ENCODE data around the gene ZBTB9. TPM values are rescaled to one million over a fixed set of nuclear protein-coding genes. Genes with fewer than 3 reads are reported as not detected.
"Not testable (repeated sequence)": the region's sequence is repeated elsewhere in the genome, so short reads cannot be mapped to it uniquely, and the experiment has no call there.

ZBTB9 gene
- total RNA-seq, 1 experiment from 2014 or later = 7.4 TPM

DNA sequence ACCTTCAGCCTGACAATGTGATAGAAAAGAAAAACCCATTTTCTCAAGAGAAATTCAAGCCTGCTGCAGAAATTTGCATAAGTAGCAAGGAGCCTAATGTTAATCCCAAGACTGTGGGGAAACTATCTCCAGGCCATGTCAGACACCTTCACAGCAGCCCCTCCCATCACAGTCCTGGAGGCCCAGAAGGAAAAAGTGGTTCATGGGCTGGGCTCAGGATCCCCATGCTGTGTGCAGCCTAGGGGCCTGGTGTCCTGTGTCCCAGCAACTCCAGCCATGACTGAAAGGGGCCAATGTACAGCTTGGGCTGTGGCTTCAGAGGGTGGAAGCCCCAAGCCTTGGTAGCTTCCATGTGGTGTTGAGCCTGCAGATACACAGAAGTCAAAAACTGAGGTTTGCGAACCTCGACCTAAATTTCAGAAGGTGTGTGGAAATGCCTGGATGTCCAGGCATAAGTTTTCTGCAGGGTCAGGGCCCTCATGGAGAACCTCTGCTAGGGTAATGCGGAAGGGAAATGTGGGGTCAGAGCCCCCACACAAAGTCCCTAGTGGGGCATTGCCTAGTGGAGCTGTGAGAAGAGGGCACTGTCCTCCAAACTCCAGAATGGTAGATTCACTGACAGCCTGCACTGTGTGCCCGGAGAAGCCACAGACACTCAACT is 11.8 kb downstream of the ZBTB9 start:
- DNase-seq (ENCODE audit: low read depth) = no peak

DNA sequence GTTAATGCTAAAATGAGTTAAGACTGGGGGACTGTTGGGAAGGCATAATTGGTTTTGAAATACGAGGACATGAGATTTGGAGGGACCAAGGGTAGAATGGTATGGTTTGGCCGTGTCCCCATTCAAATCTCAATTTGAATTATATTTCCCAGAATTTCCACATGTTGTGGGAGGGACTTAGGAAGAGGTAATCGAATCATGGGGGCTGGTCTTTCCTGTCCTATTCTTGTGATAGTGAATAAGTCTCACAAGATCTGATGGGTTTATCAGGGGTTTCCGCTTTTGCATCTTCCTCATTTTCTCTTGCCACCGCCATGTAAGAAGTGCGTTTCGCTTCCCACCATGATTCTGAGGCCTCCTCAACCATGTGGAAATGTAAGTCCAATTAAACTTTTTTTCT is 12.7 kb downstream of the ZBTB9 start:
- DNase-seq (ENCODE audit: low read depth) = no peak

DNA sequence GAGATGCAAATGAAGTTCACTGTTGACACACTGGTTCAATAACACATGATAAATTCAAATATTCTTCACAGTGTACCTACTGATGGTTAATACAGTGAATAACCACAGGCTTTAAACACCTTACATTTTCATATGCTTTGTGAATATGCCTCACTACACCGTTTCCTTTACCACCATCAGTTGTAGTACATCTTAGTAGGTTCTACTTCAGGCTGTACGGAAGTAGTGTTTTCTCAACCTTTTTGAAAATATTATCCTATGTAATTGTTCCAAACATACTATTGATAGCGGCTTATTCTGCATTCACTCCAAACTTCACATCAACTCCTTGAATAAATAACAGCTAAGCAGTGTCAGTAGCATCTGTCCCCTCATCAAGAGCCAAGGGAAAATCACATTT is 15.3 kb downstream of the ZBTB9 start:
- DNase-seq (ENCODE audit: low read depth) = no peak

DNA sequence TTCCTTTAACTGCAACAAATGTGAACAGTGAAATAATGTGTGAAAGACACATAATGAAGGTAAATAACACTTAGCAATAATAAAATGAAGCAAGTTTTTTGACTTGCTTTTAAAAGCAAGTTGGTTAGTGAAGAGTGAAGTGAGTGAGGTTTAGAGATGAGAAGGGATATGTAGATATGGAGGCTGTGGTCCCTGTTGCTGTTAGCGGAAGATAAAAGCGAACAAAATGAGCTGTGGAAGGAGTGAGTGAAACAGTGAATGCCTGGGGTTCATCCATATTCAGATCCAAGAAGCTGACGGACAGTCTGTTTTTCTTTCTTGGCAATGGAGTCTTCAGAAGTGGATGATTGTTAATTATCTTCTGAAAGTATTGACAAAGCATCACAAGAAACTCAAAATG is 23.5 kb downstream of the ZBTB9 start:
- DNase-seq (ENCODE audit: low read depth) = no peak

DNA sequence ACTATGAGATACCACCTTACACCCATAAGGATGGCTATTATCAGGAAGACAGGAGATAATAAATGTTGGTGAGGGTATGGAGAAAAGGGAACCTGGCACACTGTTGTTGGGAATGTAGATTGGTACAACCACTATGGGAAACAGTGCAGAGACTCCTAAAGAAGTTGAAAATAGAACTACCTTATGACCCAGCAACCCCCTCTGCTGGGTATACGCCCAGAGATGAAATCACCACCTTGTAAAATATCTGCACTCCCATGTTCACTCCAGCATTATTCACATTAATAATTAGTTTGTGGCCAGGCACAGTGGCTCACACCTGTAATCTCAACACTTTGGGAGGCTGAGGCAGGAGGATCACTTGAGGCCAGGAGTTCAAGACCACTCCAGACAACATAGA is 26.8 kb downstream of the ZBTB9 start:
- DNase-seq (ENCODE audit: low read depth) = no peak

DNA sequence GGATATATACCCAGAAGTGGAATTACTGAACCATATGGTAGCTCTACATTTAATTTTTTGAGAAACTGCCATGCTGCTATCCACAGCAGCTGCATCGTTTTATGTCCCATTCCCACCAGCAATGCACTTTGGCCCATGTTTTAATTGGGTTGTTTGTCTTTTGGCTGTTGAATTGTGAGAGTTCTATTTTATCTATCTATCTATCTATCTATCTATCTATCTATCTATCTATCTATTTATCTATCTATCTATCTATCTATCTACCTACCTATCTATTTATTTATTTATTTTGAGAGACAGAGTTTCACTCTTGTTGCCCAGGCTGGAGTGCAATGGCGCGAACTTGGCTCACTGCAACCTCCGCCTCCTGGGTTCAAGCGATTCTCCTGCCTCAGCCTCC is 28.2 kb downstream of the ZBTB9 start:
- DNase-seq (ENCODE audit: low read depth) = not testable (repeated sequence)

DNA sequence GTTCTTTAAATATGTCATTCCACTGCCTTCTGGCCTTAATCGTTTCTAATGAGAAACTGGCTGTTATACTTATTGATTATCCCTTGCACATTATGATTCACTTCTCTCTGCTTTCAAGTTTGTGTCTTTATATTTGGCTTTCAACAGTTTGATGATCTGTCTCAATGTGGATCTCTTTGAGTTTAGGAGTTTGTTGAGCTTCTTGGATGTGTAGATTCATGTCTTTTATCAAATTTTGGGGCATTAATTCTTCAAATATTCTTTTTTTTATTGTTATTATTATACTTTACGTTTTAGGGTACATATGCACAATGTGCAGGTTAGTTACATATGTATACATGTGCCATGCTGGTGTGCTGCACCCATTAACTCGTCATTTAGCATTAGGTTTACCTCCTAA is 29.3 kb downstream of the ZBTB9 start:
- DNase-seq (ENCODE audit: low read depth) = no peak

DNA sequence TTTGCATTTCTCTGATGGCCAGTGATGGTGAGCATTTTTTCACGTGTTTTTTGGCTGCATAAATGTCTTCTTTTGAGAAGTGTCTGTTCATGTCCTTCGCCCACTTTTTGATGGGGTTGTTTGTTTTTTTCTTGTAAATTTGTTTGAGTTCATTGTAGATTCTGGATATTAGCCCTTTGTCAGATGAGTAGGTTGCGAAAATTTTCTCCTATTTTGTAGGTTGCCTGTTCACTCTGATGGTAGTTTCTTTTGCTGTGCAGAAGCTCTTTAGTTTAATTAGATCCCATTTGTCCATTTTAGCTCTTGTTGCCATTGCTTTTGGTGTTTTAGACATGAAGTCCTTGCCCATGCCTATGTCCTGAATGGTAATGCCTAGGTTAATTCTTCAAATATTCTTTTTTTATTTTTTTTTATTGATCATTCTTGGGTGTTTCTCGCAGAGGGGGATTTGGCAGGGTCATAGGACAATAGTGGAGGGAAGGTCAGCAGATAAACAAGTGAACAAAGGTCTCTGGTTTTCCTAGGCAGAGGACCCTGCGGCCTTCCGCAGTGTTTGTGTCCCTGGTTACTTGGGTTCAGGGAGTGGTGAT is 30.4 kb downstream of the ZBTB9 start:
- DNase-seq (ENCODE audit: low read depth) = not testable (repeated sequence)

DNA sequence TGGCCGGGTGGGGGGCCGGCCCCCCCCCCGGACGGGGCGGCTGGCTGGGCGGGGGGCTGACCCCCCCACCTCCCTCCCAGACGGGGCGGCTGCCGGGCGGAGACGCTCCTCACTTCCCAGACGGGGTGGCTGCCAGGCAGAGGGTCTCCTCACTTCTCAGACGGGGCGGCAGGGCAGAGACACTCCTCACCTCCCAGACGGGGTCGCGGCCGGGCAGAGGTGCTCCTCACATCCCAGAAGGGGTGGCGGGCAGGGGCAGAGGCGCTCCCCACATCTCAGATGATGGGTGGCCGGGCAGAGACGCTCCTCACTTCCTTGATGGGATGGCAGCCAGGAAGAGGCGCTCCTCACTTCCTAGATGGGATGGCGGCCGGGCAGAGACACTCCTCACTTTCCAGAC is 31.3 kb downstream of the ZBTB9 start:
- DNase-seq (ENCODE audit: low read depth) = not testable (repeated sequence)

DNA sequence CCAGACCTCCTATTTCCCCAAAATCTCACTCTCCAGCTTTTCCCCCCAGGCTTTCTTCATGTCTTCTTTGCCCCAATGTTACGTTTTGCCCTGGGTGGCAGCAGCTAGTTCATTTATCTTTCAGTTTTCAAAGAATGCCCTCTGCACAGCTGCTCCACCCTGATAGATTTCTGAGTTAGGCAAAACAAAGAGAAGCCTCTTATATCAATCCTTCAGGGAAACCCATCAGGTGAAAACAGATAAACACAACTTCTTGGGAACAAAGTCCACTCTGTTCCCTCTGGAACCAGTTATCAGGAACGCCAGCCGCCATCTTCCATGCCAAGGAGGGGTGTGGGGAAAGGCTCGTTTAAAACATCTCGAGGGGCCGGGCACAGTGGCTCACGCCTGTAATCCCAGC is 34.0 kb downstream of the ZBTB9 start:
- no peak for DNase-seq (ENCODE audit: low read depth)

DNA sequence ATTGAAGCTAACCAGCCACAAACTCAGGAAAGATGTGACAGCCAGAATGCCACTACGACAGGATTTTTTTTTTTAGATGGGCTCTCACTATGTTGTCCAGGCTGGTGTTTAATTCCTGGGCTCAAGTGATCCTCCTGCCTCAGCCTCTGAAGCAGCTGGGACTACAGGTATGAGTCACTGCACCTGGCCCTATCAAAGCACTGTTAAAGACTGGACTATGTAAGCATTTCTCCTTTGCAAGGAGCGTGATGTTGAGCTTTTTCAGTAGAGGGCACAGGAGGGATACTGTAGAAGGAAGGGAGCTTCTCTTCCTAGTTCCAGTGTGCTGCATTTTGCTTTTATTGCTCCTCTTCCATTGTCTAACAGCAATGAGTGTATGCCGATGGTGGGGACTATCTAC is 35.8 kb downstream of the ZBTB9 start:
- no peak for DNase-seq (ENCODE audit: low read depth)

DNA sequence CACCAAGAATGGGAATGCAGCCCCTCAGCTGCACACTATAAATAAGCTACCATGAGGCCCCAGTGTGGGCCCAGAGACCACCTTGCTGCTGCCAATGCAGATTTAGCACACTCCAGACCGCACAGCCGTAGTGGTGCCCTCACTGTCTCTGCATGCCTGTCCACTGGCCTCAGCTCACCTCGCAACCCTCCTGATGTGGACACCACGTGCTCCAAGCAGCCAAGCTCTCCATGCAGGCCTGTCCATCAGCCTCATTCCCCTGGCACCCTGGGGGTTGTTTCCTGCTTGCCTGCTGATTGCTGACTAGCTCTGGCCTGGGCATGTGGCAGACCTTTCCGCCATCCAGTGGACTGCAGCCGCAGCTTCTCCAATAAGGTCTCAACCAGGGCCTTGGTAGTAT is 36.2 kb downstream of the ZBTB9 start:
- no peak for DNase-seq (ENCODE audit: low read depth)

DNA sequence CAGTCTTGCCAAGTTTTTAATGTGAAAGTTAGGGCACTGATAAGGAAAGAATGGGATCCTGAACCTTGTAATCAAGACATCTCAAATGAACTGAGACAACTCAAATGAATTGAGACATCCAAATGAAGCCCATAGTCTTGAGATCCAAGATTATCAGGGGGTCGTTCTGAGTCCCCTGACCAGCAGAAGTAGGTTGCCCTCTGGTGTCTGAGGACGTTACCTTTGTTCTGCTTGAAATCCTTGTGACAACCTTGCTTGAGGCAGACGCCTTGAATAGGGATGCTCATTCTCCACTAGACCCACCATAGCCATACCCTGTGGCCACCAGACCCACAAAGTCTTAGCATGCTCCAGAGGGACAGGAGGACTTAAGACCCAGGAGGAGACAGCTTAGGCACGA is 37.7 kb downstream of the ZBTB9 start:
- DNase-seq (ENCODE audit: low read depth) = no peak

DNA sequence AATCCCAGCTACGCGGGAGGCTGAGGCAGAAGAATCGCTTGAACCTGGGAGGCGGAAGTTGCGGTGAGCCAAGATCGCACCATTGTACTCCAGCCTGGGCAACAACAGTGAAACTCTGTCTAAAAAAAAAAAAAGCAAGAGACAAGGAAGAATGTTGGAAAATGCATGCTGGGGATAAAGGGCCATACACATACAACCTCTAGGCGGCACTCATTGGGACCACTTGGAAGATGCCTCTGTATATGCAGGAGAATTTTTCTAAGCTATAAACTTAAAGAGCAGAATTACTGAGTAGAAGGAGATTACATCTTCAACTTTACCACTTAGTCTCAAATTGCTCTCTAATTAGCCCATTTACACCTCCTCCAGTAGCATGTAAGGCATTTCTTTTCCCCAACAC is 42.8 kb downstream of the ZBTB9 start:
- peak; percentile 28 for DNase-seq (ENCODE audit: low read depth)

DNA sequence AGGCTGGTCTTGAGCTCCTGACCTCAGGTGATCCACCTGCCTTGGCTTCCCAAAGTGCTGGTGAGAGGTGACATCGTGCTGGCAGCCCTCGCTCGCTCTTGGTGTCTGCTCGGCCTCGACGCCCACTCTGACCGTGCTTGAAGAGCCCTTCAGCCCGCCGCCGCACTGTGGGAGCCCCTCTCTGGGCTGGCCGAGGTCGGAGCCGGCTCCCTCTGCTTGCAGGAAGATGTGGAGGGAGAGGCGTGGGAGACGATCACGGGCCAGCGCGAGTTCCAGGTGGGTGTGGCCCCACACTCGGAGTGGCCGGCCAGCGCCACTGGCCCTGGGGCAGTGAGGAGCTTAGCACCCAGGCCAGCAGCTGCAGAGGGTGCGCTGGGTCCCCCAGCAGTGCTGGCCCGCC is 48.1 kb downstream of the ZBTB9 start:
- no peak for DNase-seq (ENCODE audit: low read depth)

DNA sequence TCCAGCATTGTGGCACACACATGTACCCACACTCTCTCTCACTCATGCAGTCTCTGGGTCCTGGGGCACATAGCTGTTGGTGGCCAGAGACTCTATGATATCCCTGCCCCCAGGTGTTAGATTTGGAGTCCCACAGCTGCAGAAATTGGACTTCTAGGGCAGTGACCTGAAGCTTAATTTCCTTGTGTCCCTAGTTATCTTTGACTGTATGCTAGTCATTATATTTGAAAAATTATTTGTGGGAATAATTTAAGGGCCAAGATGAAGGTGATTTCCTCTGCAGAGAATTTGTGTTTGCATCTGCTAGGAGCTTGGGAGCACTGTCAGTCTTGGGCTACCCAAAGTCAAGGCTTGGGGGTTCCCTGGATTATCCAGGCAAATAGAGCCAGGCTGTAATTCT is 50.1 kb downstream of the ZBTB9 start:
- DNase-seq (ENCODE audit: low read depth) = no peak

DNA sequence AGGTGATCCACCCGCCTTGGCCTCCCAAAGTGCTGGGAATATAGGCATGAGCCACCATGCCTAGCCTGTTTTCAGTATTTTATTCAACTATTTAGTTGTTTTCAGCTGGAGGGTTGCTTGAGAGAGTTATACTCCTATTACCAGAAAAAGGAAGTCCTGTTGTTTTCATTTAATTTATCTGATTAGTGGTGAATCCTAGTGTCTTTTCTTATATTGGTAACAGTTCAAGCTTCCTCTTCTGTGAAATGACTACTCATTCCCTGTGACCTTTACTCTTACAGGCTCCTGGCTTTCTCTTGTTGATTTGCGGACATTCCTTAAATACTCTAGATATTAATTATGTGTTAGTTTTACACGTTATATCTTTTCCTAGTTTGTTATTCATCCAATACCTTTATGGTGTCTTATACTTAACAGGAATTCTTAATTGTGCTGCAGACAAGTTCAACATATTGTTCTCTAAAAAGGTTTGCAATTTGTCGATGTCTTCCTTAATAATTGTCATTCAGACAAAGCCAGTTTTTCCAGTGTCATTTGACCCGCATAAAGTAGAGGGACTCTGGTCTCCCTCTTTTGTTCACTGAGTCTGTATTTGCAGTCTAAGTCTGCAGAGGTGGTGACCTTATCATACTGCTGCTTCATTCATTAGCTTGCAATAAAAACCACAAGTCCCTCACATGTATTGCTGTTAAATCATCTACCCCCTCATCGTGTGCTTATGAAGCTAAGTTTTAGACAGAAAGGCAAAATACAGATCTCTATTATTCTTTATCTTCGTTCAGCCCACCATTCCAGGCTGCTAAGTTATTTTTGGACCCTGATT is 51.4 kb downstream of the ZBTB9 start:
- no peak for DNase-seq (ENCODE audit: low read depth)

Other genes with a start within 250 kb of the ZBTB9 start
- 3.2 and 3.4 TPM in 2 replicates for gene HSD17B8, start 249.9 kb upstream of the ZBTB9 start, total RNA-seq (2014; rRNA removed; shearing (Covaris generic))
- 26.6 and 30.0 TPM in 2 replicates for gene RING1, start 246.1 kb upstream of the ZBTB9 start, total RNA-seq (2014; rRNA removed; shearing (Covaris generic))
- 30.7 and 43.1 TPM in 2 replicates for gene VPS52, start 182.7 kb upstream of the ZBTB9 start, total RNA-seq (2014; rRNA removed; shearing (Covaris generic))
- 3,254 and 3,442 TPM in 2 replicates for gene RPS18, start 182.5 kb upstream of the ZBTB9 start, total RNA-seq (2014; rRNA removed; shearing (Covaris generic))
- 2.0 TPM in 2 replicates for gene B3GALT4, start 177.5 kb upstream of the ZBTB9 start, total RNA-seq (2014; rRNA removed; shearing (Covaris generic))
- gene WDR46, start 165.3 kb upstream of the ZBTB9 start, total RNA-seq (2014; rRNA removed; shearing (Covaris generic)) = 106 and 109 TPM in 2 replicates
- gene PFDN6, start 165.0 kb upstream of the ZBTB9 start, total RNA-seq (2014; rRNA removed; shearing (Covaris generic)) = 76.7 and 134 TPM in 2 replicates
- 24.3 and 27.5 TPM in 2 replicates for gene RGL2, start 155.6 kb upstream of the ZBTB9 start, total RNA-seq (2014; rRNA removed; shearing (Covaris generic))
- 77.1 and 79.9 TPM in 2 replicates for gene TAPBP, start 140.5 kb upstream of the ZBTB9 start, total RNA-seq (2014; rRNA removed; shearing (Covaris generic))
- 10.7 TPM in 2 replicates for gene ZBTB22, start 136.8 kb upstream of the ZBTB9 start, total RNA-seq (2014; rRNA removed; shearing (Covaris generic))
- gene DAXX, start 131.6 kb upstream of the ZBTB9 start, total RNA-seq (2014; rRNA removed; shearing (Covaris generic)) = 51.8 and 54.8 TPM in 2 replicates
- 125 and 128 TPM in 2 replicates for gene KIFC1, start 62.8 kb upstream of the ZBTB9 start, total RNA-seq (2014; rRNA removed; shearing (Covaris generic))
- gene PHF1, start 43.6 kb upstream of the ZBTB9 start, total RNA-seq (2014; rRNA removed; shearing (Covaris generic)) = 23.2 and 23.5 TPM in 2 replicates
- gene CUTA, start 36.5 kb upstream of the ZBTB9 start, total RNA-seq (2014; rRNA removed; shearing (Covaris generic)) = 250 and 282 TPM in 2 replicates
- 1.4 and 2.4 TPM in 2 replicates for gene SYNGAP1, start 34.5 kb upstream of the ZBTB9 start, total RNA-seq (2014; rRNA removed; shearing (Covaris generic))
- gene BAK1, start 125.7 kb downstream of the ZBTB9 start, total RNA-seq (2014; rRNA removed; shearing (Covaris generic)) = 26.4 and 34.8 TPM in 2 replicates
- gene ITPR3, start 166.7 kb downstream of the ZBTB9 start, total RNA-seq (2014; rRNA removed; shearing (Covaris generic)) = 24.4 and 27.9 TPM in 2 replicates